Kidney capillary endothelial cell (primary cell): ENCODE measurements around the gene NFKBIE.

ENCODE experiments used
- DNase-seq: peaks from one replicate; pipeline ENCODE4 v3.0.0-alpha.2; 2018; ENCODE audit warnings: low spot score

NFKBIE gene

GRCh38 chr6:44297063-44298038, 32.0 kb upstream of the NFKBIE start:
- DNase-seq, result no peak

GRCh38 chr6:44294832-44295791, 29.8 kb upstream of the NFKBIE start:
- DNase-seq, result no peak

- DNase-seq, result no peak
These were observed 27.5 kb upstream of the NFKBIE start for GRCh38 chr6:44292661-44293365.

- DNase-seq, result no peak
These were observed 26.5 kb upstream of the NFKBIE start for GRCh38 chr6:44291841-44292240.

GRCh38 chr6:44289726-44290260, 24.4 kb upstream of the NFKBIE start:
- no peak for DNase-seq

DNA sequence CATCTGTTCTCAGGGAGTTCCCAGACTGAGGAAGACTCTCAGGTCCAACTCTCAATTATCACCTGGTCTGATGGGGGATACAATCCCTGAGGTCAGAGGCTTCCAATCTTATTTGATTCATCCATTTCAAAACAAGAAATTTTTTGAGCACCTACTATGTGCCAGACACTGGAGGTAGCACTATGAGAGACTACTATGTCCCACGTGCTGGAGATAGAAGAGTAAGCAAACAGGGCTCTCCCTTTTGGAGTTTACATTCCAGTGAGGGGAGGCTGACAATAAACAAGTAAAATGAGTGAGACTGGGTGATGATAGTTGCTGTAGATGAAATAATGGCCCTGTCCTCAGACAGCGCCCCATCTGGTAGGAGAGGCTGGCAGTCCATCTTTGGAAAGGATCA, 21.4 kb upstream of the NFKBIE start:
- DNase-seq, result no peak

DNA sequence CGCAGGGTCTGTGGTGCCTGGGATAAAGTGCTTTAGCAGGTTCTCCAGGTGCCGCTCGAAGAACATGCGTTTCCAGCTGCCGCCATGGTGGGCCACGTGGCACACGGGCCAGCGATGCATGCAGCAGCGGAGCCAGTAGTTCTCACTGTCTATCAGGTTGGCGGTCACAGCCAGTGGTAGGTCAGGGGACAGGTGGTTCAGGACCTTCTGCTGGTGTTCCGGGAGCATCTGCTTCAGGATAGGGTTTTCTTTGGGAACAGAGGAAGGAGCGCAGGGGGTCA, 20.9 kb upstream of the NFKBIE start:
- no peak for DNase-seq

GRCh38 chr6:44285552-44286284, 20.4 kb upstream of the NFKBIE start:
- no peak for DNase-seq

- DNase-seq, result no peak
These were observed 19.5 kb upstream of the NFKBIE start for GRCh38 chr6:44284867-44285266.

DNA sequence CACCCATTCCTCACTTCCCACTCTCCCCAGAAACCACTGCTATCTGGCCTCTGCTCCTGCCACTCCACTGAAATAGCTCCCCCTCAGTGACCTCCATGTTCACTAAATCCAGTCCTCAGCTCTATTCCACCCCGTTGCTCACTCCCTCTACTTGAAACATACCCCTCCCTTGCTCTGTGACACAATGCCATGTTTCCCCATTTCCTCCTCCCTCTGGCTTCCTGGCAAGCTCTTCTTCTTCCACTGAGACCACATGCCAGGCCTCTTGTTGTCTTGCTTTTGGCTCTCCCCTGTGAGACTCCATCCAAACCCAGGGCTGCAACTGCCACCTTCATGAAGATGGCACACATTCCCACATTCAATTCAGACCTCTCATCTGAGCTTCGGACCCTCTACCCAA, 18.8 kb upstream of the NFKBIE start:
- no peak for DNase-seq

GRCh38 chr6:44278774-44279697, 13.7 kb upstream of the NFKBIE start:
- no peak for DNase-seq

GRCh38 chr6:44278315-44278714, 13.0 kb upstream of the NFKBIE start:
- no peak for DNase-seq

DNA sequence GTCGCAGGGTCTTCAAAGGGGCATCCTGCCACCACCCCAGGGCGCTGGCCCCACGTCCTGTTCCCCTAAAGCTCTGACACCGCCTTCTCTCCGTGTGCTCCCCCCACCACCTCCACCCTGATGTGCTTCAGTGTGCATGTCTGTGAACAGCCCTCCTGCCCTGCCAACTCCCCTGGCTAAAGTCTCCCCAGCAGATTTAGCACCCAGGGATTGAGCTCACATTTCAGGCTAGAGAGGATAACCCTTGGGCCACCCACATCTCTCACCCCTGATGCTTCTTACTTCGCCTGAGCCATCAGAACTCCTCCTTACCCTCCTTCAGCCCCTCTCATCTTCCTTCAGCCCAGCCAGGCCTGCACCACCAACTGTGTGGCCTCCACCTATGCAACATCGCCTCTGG, 12.4 kb upstream of the NFKBIE start:
- DNase-seq, result no peak

- no peak for DNase-seq
These were observed 11.6 kb upstream of the NFKBIE start for GRCh38 chr6:44276667-44277640.

DNA sequence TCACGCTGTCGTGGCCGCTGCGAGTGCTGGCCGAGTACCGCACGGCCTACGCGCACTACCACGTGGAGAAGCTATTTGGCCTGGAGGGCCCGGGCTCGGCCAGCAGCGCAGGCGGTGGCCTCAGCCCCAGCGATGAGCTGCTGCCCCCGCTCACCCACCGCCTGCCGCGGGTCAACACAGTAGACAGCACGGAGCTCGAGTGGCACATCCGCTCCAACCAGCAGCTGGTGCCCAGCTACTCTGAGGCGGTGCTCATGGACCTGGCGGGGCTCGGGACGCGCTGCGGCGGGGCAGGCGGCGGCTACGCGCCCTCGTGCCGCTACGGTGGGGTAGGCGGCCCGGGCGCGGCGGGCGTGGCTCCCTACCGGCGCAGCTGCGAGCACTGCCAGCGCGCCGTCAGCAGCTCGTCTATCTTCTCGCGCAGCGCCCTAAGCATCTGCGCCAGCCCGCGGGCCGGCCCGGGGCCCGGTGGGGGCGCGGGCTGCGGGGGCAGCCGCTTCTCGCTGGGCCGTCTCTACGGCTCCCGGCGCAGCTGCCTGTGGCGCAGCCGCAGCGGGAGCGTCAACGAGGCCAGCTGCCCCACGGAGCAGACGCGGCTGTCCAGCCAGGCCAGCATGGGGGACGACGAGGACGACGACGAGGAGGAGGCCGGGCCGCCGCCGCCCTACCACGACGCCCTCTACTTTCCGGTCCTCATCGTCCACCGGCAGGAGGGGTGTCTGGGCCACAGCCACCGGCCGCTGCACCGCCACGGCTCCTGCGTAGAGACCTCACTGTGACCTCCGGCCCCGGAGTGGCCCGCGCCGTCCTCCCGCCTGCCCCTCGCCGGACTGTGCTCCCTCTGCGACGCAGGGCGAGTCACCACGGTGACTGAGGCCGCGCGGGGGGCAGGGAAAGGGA, 10.6 kb upstream of the NFKBIE start:
- no peak for DNase-seq

DNA sequence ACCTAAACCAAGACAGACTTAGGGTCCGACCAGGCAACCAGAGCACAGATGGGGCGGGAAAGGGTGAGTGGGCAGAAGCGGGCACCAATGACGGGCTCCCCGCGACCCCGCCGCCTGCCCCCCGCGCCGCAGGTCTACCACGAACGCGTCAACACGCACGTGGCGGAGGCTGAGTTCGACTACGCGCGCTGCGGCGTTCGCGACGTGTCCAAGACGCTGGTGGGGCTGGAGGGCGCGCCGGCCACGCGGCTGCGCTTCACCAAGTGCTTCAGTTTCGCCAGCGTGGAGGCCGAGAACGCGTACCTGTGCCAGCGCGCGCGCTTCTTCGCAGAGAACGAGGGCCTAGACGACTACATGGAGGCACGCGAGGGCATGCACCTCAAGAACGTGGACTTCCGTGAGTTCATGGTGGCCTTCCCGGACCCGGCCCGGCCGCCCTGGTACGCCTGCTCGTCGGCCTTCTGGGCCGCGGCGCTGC, 10.0 kb upstream of the NFKBIE start:
- no peak for DNase-seq

GRCh38 chr6:44273617-44274016, 8.3 kb upstream of the NFKBIE start:
- DNase-seq, result no peak
